ENCODE measurements around the gene LRRTM4.

Gene LRRTM4

DNA sequence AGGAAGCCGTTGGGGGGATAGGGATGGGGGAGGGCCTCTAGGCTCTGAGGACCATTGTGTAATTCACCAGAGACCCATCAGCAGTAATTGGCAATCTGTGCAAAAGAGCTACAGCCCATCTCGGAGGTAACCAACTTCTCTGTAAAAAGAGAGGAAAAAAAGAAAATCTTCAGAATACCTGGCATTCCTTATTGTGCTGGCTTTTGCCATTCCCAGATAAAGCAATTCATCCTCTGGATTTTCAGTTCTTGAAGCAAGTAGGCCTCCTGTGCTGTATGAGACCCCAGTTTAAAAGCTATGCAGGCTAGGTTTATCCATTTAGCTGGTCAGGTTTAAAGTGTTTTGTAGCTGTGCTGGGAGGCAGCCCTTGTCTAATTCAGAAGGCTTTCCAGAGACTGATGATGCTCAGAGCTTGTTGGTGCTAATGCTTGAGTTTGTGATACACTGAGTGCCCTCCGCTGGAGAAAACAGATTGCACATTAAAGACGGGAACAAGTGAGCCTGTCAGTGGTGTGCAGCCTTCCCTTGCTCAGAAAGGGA lies at the start of gene LRRTM4:
LRRTM4 (minus strand) TSS at position 446 of the 540 bp plus-strand sequence.
- DNase-seq, result no peak

- no peak for DNase-seq
Measured at GRCh38 chr2:77571545-77571944, 49.4 kb upstream of the LRRTM4 start.

- no peak for DNase-seq
Measured at GRCh38 chr2:77567723-77568122, 45.5 kb upstream of the LRRTM4 start.

- DNase-seq, result no peak
Measured at GRCh38 chr2:77566582-77566981, 44.4 kb upstream of the LRRTM4 start.

DNA sequence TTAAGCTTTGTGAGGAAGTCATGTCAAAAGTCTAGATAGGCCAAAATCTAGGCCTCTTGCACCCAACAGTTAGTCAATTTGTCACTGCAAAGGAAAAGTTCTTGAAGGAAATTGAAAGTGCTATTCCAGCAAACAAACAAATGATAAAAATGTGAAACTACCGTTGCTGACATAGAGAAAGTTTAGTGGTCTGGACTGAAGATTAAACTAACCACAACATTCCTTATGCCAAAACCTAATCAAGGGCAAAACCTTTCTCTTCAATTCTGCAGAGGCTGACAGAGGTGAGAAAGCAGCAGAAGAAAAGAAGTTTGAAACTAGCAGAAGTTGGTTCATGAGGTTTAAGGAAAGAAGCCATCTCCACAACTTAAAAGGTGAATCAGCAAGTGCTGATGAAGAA lies 44.0 kb upstream of the LRRTM4 start:
- no peak for DNase-seq

DNA sequence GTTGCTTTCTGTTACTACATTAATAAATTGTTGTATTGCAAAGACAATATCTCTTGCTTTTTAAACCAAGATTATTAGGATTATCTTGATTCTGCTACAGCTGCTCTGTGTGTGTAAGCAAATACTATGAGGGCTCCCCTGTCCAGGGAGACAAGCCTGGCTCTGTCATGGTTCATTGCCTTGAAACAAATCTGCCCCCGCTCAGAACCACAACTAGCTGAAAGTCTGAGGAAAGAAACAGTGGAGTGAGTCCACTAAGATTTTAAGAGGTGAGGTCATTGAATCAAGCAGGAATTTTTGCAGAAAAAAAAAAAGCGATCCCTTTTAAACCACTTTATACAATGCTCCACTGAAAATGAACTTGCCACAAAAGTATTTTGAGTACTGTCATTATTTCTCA lies 30.8 kb upstream of the LRRTM4 start:
- DNase-seq, result no peak

DNA sequence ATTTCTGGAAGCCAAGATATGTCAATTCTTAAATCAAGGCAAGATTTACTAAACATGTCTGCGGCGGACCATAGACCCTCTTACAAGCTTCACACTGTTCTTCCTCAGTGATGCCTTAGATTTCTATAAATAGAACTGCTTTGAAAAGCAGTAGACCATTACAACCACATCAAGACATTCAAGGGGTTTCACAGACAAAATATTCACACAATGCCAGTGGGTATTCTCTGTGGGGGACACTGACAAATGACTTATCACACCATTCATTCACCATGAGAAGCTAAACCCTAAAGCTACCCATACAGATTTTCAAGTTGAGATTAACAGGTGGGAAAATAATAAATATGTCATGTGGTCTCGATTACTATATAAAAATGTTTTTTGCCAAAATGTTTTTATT lies 15.9 kb upstream of the LRRTM4 start:
- no peak for DNase-seq

DNA sequence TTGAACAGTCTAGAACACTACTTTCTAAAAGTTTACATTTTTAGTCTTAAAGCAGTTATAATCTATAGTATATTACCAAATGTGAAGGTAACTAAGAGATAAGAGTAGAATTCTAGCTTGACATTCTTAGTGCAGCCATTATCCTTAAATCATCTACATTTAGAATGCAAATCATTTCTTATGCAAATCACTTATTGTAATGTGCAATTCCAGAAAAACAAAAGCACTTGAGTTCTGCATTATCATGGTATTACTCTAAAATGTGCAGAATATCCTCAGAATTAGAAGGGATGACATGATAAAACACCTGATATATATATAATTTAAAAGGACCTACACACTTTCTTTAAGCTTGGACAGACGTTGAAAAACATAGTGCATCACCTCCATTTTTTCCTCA lies 712 bp upstream of the LRRTM4 start:
- DNase-seq, result no peak

- DNase-seq, result no peak
Measured at GRCh38 chr2:77521548-77521891, 656 bp downstream of the LRRTM4 start.

DNA sequence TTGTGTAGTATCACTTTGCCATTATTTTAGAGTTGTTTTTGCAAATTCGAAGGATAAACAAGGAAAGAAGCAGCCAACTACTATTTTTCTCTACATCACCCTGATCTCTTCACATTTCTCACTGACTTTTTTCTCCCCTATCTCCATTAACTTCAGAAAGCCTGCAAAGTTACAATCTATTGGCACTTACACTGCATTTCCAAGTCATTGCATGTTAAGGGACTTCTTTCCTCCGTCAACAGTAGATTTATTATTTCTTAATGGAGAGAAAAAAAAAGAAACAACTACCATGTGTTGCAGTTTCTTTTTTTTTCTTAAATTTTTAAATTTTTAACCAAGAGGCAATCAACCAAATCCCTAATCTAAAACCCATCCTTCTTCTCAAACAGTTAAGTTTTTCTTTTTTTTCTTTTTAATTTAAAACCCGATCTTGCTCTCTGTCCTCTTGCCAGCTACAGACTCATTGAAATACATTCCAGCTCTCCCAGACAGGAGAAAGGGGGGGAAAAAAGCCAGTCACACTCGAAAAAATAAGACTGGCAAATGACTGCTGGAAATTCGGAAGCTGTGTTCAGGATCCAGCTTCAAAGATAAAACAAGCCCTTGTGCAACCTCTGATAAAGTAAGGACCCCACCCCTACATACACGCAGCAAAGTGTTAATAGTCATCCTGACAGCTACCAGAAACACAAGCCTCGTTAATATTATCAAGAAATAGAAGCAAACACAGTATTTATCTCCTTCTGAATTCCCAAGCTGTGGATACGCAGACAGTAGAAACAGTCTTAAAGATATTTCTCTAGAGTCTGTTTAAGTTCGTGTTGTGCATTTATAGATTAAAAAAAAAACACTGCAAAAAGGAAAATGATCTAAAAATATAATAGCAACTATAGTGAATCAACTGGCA lies 1.3 kb downstream of the LRRTM4 start:
- DNase-seq, result no peak

GRCh38 chr2:77519888-77520506 lies 2.2 kb downstream of the LRRTM4 start:
- DNase-seq, result no peak

- no peak for DNase-seq
Measured at GRCh38 chr2:77519164-77519887, 2.9 kb downstream of the LRRTM4 start.

DNA sequence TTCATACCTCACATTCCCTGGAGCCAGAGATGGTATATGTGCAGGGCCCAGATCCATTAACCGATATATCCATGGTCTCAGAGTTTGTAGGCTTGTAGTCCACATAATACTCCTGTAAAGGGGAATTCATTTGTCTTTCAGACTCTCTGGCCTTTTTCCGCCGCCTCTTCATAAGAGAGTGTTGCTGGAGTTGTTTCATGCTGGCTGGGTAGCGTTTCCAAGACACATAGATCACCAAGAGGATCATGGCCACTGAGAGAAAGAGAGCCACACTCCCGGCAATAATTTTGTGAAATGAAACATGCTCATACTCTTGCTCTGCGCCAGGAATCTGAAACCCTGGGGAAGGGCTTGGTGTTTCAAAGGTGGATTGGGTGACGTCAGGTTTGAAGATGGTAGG lies 3.9 kb downstream of the LRRTM4 start:
- DNase-seq, result no peak

DNA sequence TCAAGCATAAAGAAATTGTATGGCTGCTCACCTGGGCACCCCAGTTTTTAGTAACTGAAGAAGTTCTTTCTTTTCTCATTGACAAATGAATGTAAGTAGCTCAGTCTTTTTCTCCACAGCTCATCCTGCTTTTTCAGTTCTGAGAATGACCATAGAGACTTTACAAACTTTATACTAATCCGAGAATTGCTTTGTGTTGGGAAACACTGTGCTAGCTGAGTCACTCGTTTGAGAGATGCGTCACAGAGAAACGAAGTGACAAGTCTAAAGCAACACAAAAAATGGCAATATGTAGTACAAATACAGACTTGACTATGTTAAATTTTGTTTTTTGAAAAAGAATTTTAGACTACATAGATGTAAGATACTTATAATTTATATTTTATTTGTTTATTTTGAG lies 9.0 kb downstream of the LRRTM4 start:
- no peak for DNase-seq

DNA sequence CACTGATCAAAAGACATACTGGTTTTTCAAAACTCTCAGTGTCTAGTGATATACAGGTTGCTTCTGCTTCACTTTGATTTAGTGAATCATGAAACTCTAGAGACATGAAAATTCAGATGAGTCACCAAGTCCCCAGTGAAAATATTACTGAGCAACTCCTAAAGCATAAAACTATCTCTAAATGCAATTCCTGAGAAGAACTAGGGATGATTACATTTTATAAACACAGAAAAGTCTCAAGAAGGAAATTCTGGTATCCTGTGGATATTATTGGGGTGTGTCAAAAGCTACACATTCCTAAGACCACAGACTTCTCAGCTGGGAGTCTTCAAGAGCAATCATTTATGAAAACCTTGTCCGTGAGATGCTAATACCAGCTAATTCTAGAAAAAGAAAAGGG lies 9.7 kb downstream of the LRRTM4 start:
- no peak for DNase-seq

GRCh38 chr2:77508511-77508910 lies 13.7 kb downstream of the LRRTM4 start:
- no peak for DNase-seq

DNA sequence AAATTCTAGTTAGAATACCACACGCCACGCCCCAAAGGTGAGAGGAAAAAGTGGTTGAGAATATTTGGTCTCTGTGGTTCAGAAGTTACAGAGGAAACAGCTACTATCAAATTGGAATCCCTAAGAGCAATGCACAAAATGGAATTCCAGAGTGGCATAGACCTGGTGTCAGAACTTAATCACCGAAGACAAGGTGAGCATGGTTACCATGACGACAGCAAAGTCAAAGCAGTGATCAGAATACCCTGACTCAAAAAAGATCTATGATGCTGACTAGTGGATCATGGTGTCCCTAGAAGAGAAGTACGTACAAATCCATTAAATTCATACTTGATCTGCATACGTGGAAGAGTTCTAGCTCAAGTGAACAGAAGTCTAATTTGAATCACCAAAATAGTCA lies 14.5 kb downstream of the LRRTM4 start:
- no peak for DNase-seq

- DNase-seq, result no peak
Measured at GRCh38 chr2:77488141-77488540, 34.0 kb downstream of the LRRTM4 start.

- no peak for DNase-seq
Measured at GRCh38 chr2:77487074-77487803, 34.9 kb downstream of the LRRTM4 start.

GRCh38 chr2:77484026-77484425 lies 38.1 kb downstream of the LRRTM4 start:
- DNase-seq, result no peak

- no peak for DNase-seq
Measured at GRCh38 chr2:77479895-77480294, 42.3 kb downstream of the LRRTM4 start.

- no peak for DNase-seq
Measured at GRCh38 chr2:77479395-77479794, 42.8 kb downstream of the LRRTM4 start.

DNA sequence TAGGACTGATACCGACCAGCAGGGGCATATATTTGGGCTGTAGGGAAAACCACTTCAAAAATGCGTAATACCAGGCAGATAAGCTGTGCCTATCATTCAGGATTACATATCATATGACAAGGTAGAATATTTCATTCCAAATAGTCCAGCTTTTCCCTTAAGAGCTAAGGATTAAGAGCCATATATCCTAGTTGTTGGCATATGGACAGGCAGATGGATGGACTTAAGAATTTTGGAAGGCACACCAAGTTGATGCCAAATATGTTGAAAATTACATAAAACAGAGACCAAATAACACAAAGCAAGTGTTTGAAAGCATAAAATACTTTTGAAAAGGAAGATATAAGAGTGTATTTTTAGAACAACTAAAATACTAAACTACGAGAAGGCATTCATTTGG lies 52.1 kb downstream of the LRRTM4 start:
- no peak for DNase-seq
